HG03575 (cell line): ENCODE measurements around the gene ACTA2.

ENCODE experiments used
- ATAC-seq: cut with Tn5 transposase; IDR thresholded peaks from one replicate; pipeline ENCODE4 v1.9.1; 2021; ENCODE audit not compliant: unreplicated experiment, insufficient number of reproducible peaks, low FRiP score; ENCODE audit errors: extremely low read depth

ACTA2 gene

DNA sequence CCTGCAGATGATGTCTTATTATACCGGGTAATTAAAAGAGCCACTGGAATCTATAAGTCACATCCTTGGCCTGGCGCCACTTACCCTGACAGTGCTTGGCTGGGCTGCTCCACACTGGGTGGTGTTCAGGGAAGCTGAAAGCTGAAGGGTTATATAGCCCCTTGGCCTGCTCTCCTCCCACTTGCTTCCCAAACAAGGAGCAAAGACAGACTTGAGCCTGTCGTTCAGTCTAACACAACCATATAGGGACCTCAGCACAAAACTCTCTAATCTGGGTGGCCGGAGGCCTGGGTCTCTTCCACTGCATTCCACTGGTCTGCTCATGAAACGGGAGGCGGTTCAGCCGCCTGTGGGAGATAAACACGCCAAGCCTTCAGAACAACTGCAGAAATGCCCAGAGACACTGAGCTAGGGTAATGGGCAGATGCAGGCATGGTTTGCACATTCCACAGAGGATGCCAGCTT lies at the start of gene ACTA2:
TSS of gene ACTA2 (minus strand) at position 127 of the 465 bp plus-strand sequence. CDS start 3,843 bp downstream, outside the sequence.
- no peak for ATAC-seq

GRCh38 chr10:89001729-89002072 lies 49.1 kb upstream of the ACTA2 start:
- no peak for ATAC-seq

DNA sequence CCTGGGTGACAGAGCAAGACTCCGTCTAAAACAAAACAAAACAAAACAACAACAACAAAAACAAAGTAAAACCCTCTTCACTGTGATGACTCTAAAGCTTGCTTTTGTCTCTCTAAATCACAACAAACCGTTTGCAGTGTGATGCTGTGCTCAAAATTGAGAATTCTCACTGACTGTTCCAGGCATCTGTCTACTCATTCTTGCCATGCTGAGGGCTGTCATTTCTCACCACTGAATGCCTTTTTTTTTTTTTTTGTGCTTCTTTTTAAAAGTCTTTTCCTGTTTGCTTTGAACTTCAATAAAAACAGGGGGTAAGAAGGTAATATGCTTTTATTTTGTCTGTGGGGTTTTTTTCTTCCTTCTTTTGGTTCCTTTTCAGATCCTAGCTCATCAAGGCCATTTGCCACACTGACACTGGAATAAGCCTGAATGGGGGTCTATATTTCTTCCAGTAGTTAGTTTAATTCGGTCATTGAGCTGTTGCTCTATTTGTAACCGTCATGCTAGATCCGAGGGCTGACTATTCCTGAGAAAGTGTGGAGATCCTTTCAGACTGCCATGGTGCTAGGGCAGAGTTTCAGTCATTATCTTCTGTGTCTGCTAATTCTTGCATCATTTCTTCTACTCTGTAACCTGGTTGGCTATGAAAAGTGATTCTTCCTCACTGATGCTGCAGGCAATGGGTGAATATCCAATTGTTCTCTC lies 48.6 kb upstream of the ACTA2 start:
- ATAC-seq: no peak

DNA sequence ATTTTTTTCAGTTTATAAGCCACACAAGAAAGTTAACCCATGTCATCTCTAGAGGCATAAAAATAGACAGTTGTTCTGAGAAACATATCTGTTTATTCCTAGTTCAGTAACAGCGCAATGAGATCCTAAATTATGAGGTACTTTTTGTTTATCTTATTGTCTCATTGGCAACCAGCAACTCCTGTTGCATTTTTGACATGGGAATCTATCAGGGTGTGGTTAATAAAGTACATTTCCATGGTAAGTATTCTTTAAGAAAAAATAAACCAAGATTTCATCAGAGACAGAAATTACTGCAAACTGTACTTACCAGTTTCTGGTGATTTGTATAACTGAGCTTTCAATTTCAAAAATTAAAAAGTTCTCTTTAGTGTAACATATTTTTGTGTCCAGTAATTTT lies 47.1 kb upstream of the ACTA2 start:
- no peak for ATAC-seq

DNA sequence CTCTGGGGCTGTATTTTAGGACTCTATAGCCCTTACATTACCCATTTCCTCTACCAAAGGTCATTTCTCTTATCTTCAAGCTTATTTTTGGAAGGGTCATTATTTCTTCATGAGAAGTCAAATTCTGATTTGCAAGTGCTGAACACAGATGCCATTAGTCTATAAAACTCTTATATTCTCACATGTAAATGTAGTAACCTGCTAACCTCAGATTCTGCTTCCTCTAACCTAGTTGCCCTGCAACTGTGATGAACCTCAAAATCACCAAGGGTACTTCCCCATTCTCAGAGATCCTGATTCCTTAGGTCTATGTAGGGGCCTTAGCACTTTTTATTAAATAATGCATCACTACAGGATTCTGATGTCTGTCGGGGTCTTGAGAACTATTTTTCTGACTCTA lies 44.4 kb upstream of the ACTA2 start:
- no peak for ATAC-seq

DNA sequence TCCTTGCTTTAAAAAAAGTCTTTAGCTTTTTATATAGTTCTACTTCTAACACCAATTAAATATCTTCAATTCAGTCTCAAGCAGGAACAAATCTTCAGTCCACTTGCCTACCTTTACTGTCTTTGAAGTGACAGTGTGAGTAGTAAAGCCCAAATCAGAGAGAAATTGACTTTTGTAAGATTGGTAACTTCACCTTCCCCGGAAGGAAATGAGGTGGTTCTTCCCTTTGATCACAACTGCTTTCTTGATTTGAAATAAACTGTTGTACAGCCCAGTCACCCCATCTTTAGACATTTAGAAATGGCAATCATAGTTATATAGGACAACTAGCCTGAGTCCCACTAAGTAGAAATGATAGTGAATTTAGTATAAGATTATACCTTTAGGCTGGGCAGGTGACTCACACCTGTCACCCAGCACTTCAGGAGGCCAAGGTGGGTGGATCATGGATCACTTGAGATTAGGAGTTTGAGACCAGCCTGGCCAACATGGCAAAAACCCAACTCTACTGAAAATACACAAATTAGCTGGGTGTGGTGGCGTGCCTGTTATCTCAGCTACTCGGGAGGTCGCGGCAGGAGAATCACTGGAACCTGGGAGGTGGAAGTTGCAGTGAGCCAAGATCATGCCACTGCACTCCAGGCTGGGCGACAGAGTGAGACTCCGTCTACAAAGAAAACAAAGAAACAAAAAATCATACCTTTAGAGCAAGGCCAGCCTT lies 42.7 kb upstream of the ACTA2 start:
- no peak for ATAC-seq

DNA sequence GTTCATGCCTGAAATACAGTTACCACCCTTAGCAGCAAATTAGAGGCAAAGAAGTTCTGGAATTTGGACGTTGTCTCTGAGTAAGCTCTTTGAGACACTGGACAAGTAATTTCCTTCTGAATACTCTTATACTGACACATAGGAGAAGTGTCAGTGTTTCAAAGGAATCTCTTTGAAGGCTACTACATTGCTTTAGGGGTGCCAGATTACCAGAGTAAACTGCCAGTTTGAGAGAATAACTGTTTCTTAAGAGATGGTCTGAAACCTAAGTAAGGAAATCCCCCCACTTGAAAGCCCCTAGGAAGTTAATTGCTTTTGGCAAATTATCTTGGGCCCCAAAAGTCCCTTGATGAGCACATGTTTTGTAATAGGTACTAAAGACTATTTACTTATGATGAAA lies 41.4 kb upstream of the ACTA2 start:
- ATAC-seq: no peak

DNA sequence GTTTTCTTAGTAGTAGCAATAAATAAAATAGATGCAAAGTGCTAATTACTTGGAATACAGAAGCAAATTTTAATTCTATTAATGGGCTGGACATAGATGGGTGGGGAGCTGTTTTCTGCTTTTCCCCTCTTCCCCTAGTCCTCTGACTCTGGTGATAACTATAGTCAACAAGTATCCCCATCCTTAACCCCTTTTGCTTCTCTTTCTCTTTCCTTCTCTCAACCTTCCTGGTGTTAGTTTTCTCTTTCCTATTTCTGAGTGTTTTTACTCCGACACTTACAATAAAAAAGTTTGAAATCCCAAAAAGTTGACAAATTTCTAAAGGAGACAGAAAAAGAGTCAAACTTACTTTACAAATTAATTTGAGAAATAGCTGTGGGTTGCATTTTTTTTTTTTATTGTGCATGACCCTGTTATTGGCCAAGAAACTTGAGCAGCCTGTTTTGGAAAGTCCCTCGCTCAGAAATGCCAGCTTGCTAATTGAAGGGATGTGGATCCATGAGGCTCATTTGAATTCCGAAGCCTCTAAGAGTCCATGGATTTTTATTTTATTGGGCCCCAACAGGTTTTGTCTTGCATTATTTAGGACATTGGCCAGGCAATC lies 40.5 kb upstream of the ACTA2 start:
- no peak for ATAC-seq

DNA sequence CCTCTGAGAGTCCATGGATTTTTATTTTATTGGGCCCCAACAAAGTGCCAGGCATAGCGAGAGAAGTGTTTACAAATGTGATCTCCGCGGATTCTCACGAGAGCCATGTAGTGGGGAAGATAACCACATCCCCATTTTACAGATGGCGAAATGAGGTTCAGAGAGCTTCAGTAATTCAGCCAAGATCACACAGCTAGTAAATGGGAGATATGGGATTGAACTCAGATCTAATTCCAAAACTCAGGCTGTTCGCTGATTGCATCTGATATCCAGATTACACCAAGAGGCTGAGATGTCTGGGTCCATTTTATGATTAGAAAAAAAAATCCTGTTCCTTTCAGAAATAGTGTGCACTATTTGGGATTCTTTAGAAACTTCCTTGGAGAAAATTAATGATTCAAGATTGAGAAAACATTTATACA lies 39.3 kb upstream of the ACTA2 start:
- no peak for ATAC-seq

GRCh38 chr10:88991161-88991898 lies 38.8 kb upstream of the ACTA2 start:
- no peak for ATAC-seq

GRCh38 chr10:88990384-88991160 lies 38.0 kb upstream of the ACTA2 start, which contains the start of gene FAS:
TSS of gene FAS (plus strand) at chr10:88990798. CDS start at chr10:88990877, 79 bp downstream.
- ATAC-seq: no peak

- ATAC-seq: no peak
These were observed 37.3 kb upstream of the ACTA2 start for GRCh38 chr10:88989824-88990383.

DNA sequence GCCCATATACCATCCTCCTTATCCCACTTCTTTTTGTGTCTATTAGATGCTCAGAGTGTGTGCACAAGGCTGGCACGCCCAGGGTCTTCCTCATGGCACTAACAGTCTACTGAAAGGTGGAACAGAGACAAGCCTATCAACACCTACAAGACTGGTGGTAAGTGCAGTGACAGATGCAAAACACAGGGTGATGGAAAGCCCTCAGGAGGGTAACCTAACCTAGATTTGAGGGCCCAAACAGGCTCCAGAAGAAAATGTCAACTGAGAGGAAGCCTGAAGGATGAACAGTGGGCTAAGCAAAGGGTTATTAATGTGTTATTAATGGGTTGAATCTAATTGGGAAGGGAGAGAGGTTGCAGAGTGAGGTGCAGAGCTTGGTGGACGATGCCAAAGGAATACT lies 36.9 kb upstream of the ACTA2 start:
- ATAC-seq: no peak

DNA sequence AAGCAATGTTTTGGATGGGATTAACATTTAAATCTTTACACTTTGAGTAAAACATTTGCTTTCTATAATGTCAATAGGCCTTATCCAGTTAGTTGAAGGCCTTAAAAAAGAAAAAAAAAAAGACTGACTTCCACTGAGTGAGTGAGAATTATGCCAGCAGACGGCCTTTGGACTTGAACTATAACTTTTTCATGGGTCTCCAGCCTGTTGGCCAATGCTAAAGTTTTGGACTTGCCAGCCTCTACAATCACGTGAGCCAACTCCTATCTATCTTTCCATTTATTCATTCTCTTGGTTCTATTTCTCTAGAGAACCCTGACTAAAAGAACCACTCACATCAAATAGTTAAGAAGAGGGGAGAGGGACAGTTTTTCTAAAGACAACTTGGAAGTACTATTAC lies 35.3 kb upstream of the ACTA2 start:
- no peak for ATAC-seq

- no peak for ATAC-seq
These were observed 34.7 kb upstream of the ACTA2 start for GRCh38 chr10:88987243-88987725.

GRCh38 chr10:88986549-88987242 lies 34.1 kb upstream of the ACTA2 start:
- ATAC-seq: no peak

DNA sequence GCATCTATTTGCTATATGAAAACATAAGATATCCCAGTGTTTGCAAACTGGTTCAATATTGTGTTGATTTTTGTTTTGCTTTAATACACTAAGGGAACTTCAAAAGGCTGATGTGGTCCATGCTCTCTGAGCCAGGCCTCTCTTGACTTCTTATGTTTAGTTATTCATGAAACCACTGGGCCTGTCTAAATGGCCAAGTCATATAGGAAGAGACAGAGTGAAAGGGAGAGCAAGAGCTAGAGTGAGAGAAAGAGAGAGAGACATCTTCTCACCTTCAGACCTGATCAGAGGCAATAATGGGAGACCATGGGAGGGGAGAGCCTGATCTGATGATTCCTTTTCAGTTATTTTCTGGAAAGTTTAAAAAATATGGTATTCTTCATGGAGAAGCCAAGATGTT lies 32.0 kb upstream of the ACTA2 start:
- ATAC-seq: no peak

- no peak for ATAC-seq
These were observed 31.4 kb upstream of the ACTA2 start for GRCh38 chr10:88983939-88984338.
